KMS-11 (cell line): ENCODE data around the gene HDAC4.

Source experiments
- H2AFZ ChIP-seq: fragments of 200-600 bp; sonication (generic); 2 replicates; pipeline ENCODE4 v1.6.1; 2016; ENCODE audit warnings: antibody characterized with exemption, mixed run types, low read depth
- H3K27ac ChIP-seq: fragments of 200-600 bp; sonication (generic); 2 replicates; pipeline ENCODE4 v1.6.1; 2016; ENCODE audit warnings: mild to moderate bottlenecking, mixed run types
- H3K27me3 ChIP-seq: fragments of 200-600 bp; sonication (generic); 2 replicates; pipeline ENCODE4 v1.6.1; 2017; ENCODE audit warnings: mild to moderate bottlenecking, low read depth, mixed run types, moderate library complexity; ENCODE audit not compliant: insufficient read depth
- H3K36me3 ChIP-seq: fragments of 200-600 bp; sonication (generic); 2 replicates; pipeline ENCODE4 v1.6.1; 2017; ENCODE audit warnings: mild to moderate bottlenecking, mixed run types; ENCODE audit not compliant: insufficient read depth
- H3K4me1 ChIP-seq: fragments of 200-600 bp; sonication (generic); 2 replicates; pipeline ENCODE4 v1.6.1; 2016; ENCODE audit warnings: mild to moderate bottlenecking, low read depth, mixed run types; ENCODE audit not compliant: poor library complexity, severe bottlenecking
- H3K4me2 ChIP-seq: fragments of 200-600 bp; sonication (generic); 2 replicates; pipeline ENCODE4 v1.7.0; 2016; ENCODE audit warnings: mild to moderate bottlenecking, mixed run types
- H3K4me3 ChIP-seq: fragments of 200-600 bp; sonication (generic); IDR thresholded peaks from 2 replicates; pipeline ENCODE4 v1.6.1; 2017; ENCODE audit warnings: low read depth, low read length, mixed read lengths; ENCODE audit not compliant: insufficient read depth
- H3K79me2 ChIP-seq: fragments of 200-600 bp; sonication (generic); 2 replicates; pipeline ENCODE4 v1.6.1; 2016; ENCODE audit warnings: low read depth, mixed run types; ENCODE audit not compliant: insufficient read depth
- H3K9ac ChIP-seq: fragments of 200-600 bp; sonication (generic); 2 replicates; pipeline ENCODE4 v1.6.1; 2016; ENCODE audit warnings: mild to moderate bottlenecking, mixed run types
- H4K20me1 ChIP-seq: fragments of 200-600 bp; sonication (generic); 2 replicates; pipeline ENCODE4 v1.6.1; 2016; ENCODE audit warnings: mild to moderate bottlenecking, mixed run types; ENCODE audit not compliant: insufficient read depth
- CTCF ChIP-seq: fragments of 200-600 bp; sonication (generic); conservative IDR thresholded peaks from 2 replicates; pipeline ENCODE4 v1.6.1; 2017; ENCODE audit warnings: low read depth, mild to moderate bottlenecking, antibody characterized with exemption, low read length, moderate library complexity, mixed read lengths

The HDAC4 gene

GRCh38 chr2:239267288-239267951 is 133.4 kb downstream of the HDAC4 start:
- peak overlapping the region; percentile 21; the same call in 1 of the 2 replicates for H3K27ac ChIP-seq
- H3K27me3 ChIP-seq = no peaks in the 10 kb centered on the region
- peak overlapping the region; percentile 96 for H3K4me2 ChIP-seq
- no peaks in the 10 kb centered on the region; the same call in 1 of the 2 replicates for H4K20me1 ChIP-seq
- peak overlapping the region; percentile 56 for H3K4me3 ChIP-seq
- H3K36me3 ChIP-seq = no peaks in the 10 kb centered on the region
- H2AFZ ChIP-seq = no peak overlapping the region; the same call in 1 of the 2 replicates
- peak overlapping the region; percentile 32; the same call in 1 of the 2 replicates for H3K9ac ChIP-seq
- peaks cover 67% of the 10 kb centered on the region for H3K4me1 ChIP-seq
- peaks cover 20% of the 10 kb centered on the region; the same call in 1 of the 2 replicates for H3K79me2 ChIP-seq
- peak; percentile 69 for TF ChIP-seq CTCF

- H3K4me2 ChIP-seq = peak overlapping the region; percentile 96
- peak overlapping the region; percentile 56 for H3K4me3 ChIP-seq
- TF ChIP-seq CTCF = no peak
- H4K20me1 ChIP-seq = no peaks in the 10 kb centered on the region; the same call in 1 of the 2 replicates
- peaks cover 63% of the 10 kb centered on the region for H3K4me1 ChIP-seq
- H2AFZ ChIP-seq = no peak overlapping the region
- no peaks in the 10 kb centered on the region for H3K27me3 ChIP-seq
- H3K79me2 ChIP-seq = peaks cover 22% of the 10 kb centered on the region; the same call in 1 of the 2 replicates
- no peaks in the 10 kb centered on the region for H3K36me3 ChIP-seq
- peak overlapping the region; percentile 32; the same call in 1 of the 2 replicates for H3K9ac ChIP-seq
- peak overlapping the region; percentile 21; the same call in 1 of the 2 replicates for H3K27ac ChIP-seq
Observed at GRCh38 chr2:239266779-239267287, 134.0 kb downstream of the HDAC4 start.

GRCh38 chr2:239266434-239266766 is 134.4 kb downstream of the HDAC4 start:
- no peaks in the 10 kb centered on the region; the same call in 1 of the 2 replicates for H4K20me1 ChIP-seq
- no peak overlapping the region for H2AFZ ChIP-seq
- no peak for TF ChIP-seq CTCF
- peaks cover 27% of the 10 kb centered on the region; the same call in 1 of the 2 replicates for H3K79me2 ChIP-seq
- no peak overlapping the region for H3K4me3 ChIP-seq
- no peak overlapping the region for H3K27ac ChIP-seq
- no peak overlapping the region for H3K9ac ChIP-seq
- peaks cover 63% of the 10 kb centered on the region for H3K4me1 ChIP-seq
- no peaks in the 10 kb centered on the region for H3K27me3 ChIP-seq
- H3K4me2 ChIP-seq = peak overlapping the region; percentile 96; the same call in 1 of the 2 replicates
- H3K36me3 ChIP-seq = no peaks in the 10 kb centered on the region

GRCh38 chr2:239265681-239266433 is 135.0 kb downstream of the HDAC4 start:
- H3K79me2 ChIP-seq = peaks cover 29% of the 10 kb centered on the region; the same call in 1 of the 2 replicates
- no peaks in the 10 kb centered on the region; the same call in 1 of the 2 replicates for H4K20me1 ChIP-seq
- H3K27me3 ChIP-seq = no peaks in the 10 kb centered on the region
- peaks cover 63% of the 10 kb centered on the region for H3K4me1 ChIP-seq
- no peak for TF ChIP-seq CTCF
- H3K4me3 ChIP-seq = no peak overlapping the region
- no peak overlapping the region; the same call in 1 of the 2 replicates for H3K27ac ChIP-seq
- H3K9ac ChIP-seq = no peak overlapping the region
- no peaks in the 10 kb centered on the region for H3K36me3 ChIP-seq
- H3K4me2 ChIP-seq = peak overlapping the region; percentile 96
- no peak overlapping the region for H2AFZ ChIP-seq
